WTC11 (cell line): Measurements from ENCODE around the gene PALD1.

Experiments used
- ELF4 ChIP-seq: sonication (generic); formaldehyde crosslinking; IDR thresholded peaks from 2 replicates; pipeline ENCODE4 v1.8.1; 2022; ENCODE audit warnings: low read depth, mild to moderate bottlenecking, moderate library complexity, missing genetic modification reagents
- ESRRA ChIP-seq: sonication (generic); formaldehyde crosslinking; IDR thresholded peaks from 2 replicates; pipeline ENCODE4 v1.8.1; 2022; ENCODE audit warnings: mild to moderate bottlenecking, missing genetic modification reagents, borderline replicate concordance
- ETV6 ChIP-seq: sonication (generic); formaldehyde crosslinking; IDR thresholded peaks from 2 replicates; pipeline ENCODE4 v1.8.1; 2022; ENCODE audit warnings: mild to moderate bottlenecking, missing genetic modification reagents
- FOXP1 ChIP-seq: sonication (generic); formaldehyde crosslinking; IDR thresholded peaks from 2 replicates; pipeline ENCODE4 v1.8.0; 2022; ENCODE audit warnings: missing genetic modification reagents, mild to moderate bottlenecking, moderate library complexity, borderline replicate concordance
- IRF2 ChIP-seq: sonication (generic); formaldehyde crosslinking; IDR thresholded peaks from 2 replicates; pipeline ENCODE4 v1.8.0; 2022; ENCODE audit warnings: low read depth, missing genetic modification reagents, borderline replicate concordance
- MAX ChIP-seq: sonication (generic); formaldehyde crosslinking; IDR thresholded peaks from 2 replicates; pipeline ENCODE4 v1.8.0; 2022; ENCODE audit warnings: mild to moderate bottlenecking, missing genetic modification reagents
- PRDM15 ChIP-seq: sonication (generic); formaldehyde crosslinking; IDR thresholded peaks from 2 replicates; pipeline ENCODE4 v1.8.0; 2022; ENCODE audit warnings: missing genetic modification reagents
- STAT6 ChIP-seq: sonication (generic); formaldehyde crosslinking; conservative IDR thresholded peaks from 2 replicates; pipeline ENCODE4 v1.8.1; 2023; ENCODE audit warnings: mild to moderate bottlenecking, low read depth, missing genetic modification reagents, moderate library complexity
- TEAD4 ChIP-seq: sonication (generic); formaldehyde crosslinking; IDR thresholded peaks from 2 replicates; pipeline ENCODE4 v1.8.0; 2022; ENCODE audit warnings: mild to moderate bottlenecking, missing genetic modification reagents
- USF2 ChIP-seq: sonication (generic); formaldehyde crosslinking; IDR thresholded peaks from 2 replicates; pipeline ENCODE4 v1.8.1; 2023; ENCODE audit warnings: mild to moderate bottlenecking, missing genetic modification reagents, moderate library complexity
- ZNF263 ChIP-seq: sonication (generic); formaldehyde crosslinking; IDR thresholded peaks from 2 replicates; pipeline ENCODE4 v1.8.1; 2022; ENCODE audit warnings: low read depth, mild to moderate bottlenecking, moderate library complexity, missing genetic modification reagents
- TF ChIP-seq, protein P1 (sequence below): fragments of 200-600 bp; IDR thresholded peaks from 2 replicates; pipeline ENCODE4 v1.8.0; 2022; ENCODE audit warnings: antibody characterized with exemption

GRCh38 chr10:70472799-70473454 lies 5.6 kb upstream of the PALD1 start:
- TF ChIP-seq PRDM15 (CRISPR knock-in tag): no peak
- no peak for TF ChIP-seq ETV6 (CRISPR knock-in tag)
- TF ChIP-seq ELF4 (CRISPR knock-in tag): no peak
- TF ChIP-seq, protein P1, sequence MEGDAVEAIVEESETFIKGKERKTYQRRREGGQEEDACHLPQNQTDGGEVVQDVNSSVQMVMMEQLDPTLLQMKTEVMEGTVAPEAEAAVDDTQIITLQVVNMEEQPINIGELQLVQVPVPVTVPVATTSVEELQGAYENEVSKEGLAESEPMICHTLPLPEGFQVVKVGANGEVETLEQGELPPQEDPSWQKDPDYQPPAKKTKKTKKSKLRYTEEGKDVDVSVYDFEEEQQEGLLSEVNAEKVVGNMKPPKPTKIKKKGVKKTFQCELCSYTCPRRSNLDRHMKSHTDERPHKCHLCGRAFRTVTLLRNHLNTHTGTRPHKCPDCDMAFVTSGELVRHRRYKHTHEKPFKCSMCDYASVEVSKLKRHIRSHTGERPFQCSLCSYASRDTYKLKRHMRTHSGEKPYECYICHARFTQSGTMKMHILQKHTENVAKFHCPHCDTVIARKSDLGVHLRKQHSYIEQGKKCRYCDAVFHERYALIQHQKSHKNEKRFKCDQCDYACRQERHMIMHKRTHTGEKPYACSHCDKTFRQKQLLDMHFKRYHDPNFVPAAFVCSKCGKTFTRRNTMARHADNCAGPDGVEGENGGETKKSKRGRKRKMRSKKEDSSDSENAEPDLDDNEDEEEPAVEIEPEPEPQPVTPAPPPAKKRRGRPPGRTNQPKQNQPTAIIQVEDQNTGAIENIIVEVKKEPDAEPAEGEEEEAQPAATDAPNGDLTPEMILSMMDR: no peak
- TF ChIP-seq ESRRA (CRISPR knock-in tag): no peak
- no peak for TF ChIP-seq IRF2 (CRISPR knock-in tag)
- no peak for TF ChIP-seq USF2 (CRISPR knock-in tag)
- no peak for TF ChIP-seq STAT6 (CRISPR knock-in tag)
- no peak for TF ChIP-seq TEAD4 (CRISPR knock-in tag)
- no peak for TF ChIP-seq MAX
- no peak for TF ChIP-seq ZNF263
- no peak for TF ChIP-seq FOXP1 (CRISPR knock-in tag)
